HepG2 (cell line): Measurements from ENCODE around the gene ADAMTS17. TPM values are rescaled to one million over a fixed set of nuclear protein-coding genes. Genes with fewer than 3 reads are reported as not detected.

Source experiments
- ATAC-seq: fragments of 200-7000 bp; cut with Tn5 transposase; 3 replicates; pipeline ENCODE4 v1.9.1; 2020; ENCODE audit warnings: mild to moderate bottlenecking, moderate library complexity
- BruUV-seq: library from RNA; stranded (reverse); fragments of 400-500 nt; replicated peaks from 2 replicates; lab custom pipeline; 2021; lab: Mats Ljungman, UMichigan
- CTCF ChIA-PET: fragments of 300-600 bp; formaldehyde crosslinking; extraction: SDS; loops from one replicate; lab custom pipeline; 2021; ENCODE audit warnings: low total read pairs, inconsistent platforms, low intra/inter-chr PET ratio; lab: Yijun Ruan, JAX
- POLR2A ChIA-PET: fragments of 350-600 bp; sonication (Branson Sonifier 250); formaldehyde crosslinking; loops from one replicate; lab custom pipeline; 2020; ENCODE audit warnings: antibody characterized with exemption, inconsistent platforms; lab: Yijun Ruan, JAX
- DNase-seq: peaks from one replicate; pipeline ENCODE4 v3.0.0-alpha.2; 2015; ENCODE audit warnings: low spot score
- FAIRE-seq: peaks from 3 replicates; lab custom pipeline; 2011; peaks lifted over from hg19 to GRCh38; lab: Jason Lieb, UNC
- H2AFZ ChIP-seq: one replicate; pipeline ENCODE4 v1.6.1; 2011; ENCODE audit warnings: low read length, inconsistent platforms
- H3K27ac ChIP-seq: fragments of 300-600 bp; 3 replicates; pipeline ENCODE4 v1.8.0; 2011; ENCODE audit warnings: mixed run types, mild to moderate bottlenecking, mixed read lengths, low read length, inconsistent platforms; ENCODE audit not compliant: insufficient read depth; ENCODE audit errors: extremely low read length
- H3K27me3 ChIP-seq, 2 experiments: fragments of 200-600 bp in 1 of 2; 2 replicates in 1 of 2; 3 replicates in 1 of 2; pipeline versions ENCODE4 v1.6.0 to v1.8.0; 2011; ENCODE audit warnings: low read length in 2 of 2, mild to moderate bottlenecking in 2 of 2, moderate library complexity in 2 of 2, inconsistent platforms in 1 of 2; ENCODE audit not compliant: insufficient read depth in 2 of 2, control insufficient read depth in 1 of 2
- H3K36me3 ChIP-seq, 2 experiments: fragments of 200-600 bp in 1 of 2; replicated peaks in 1 of 2; 2 replicates in 1 of 2; 3 replicates in 1 of 2; pipeline versions ENCODE4 v1.5.1 to v1.8.0; 2011; ENCODE audit warnings: low read length in 2 of 2, inconsistent platforms in 1 of 2; ENCODE audit not compliant: insufficient read depth in 2 of 2, control insufficient read depth in 1 of 2
- H3K4me1 ChIP-seq: 2 replicates; pipeline ENCODE4 v1.5.1; 2012; ENCODE audit warnings: low read length, inconsistent platforms; ENCODE audit not compliant: insufficient read depth
- H3K4me2 ChIP-seq: 2 replicates; pipeline ENCODE4 v1.6.0; 2011; ENCODE audit warnings: low read depth, low read length, inconsistent platforms
- H3K4me3 ChIP-seq, 3 experiments: fragments of 200-600 bp in 1 of 3; sonication (generic), shearing (Covaris generic) in 1 of 3; replicated peaks in 1 of 3; 2 replicates each; pipeline ENCODE4 v1.5.1; 2011 to 2016; ENCODE audit warnings: low read length in 3 of 3, inconsistent platforms in 2 of 3, low read depth in 2 of 3, mild to moderate bottlenecking in 2 of 3, control low read depth in 1 of 3, mixed read lengths in 1 of 3; ENCODE audit not compliant: insufficient read depth in 1 of 3
- H3K79me2 ChIP-seq: one replicate; pipeline ENCODE4 v1.6.1; 2011; ENCODE audit warnings: low read length, inconsistent platforms; ENCODE audit not compliant: insufficient read depth
- H3K9ac ChIP-seq: 2 replicates; pipeline ENCODE4 v1.6.0; 2011; ENCODE audit warnings: mild to moderate bottlenecking, low read depth, low read length, inconsistent platforms; ENCODE audit not compliant: insufficient read depth
- H3K9me3 ChIP-seq: 2 replicates; pipeline ENCODE4 v1.5.1; 2012; ENCODE audit warnings: mild to moderate bottlenecking, low read length
- H4K20me1 ChIP-seq: 2 replicates; pipeline ENCODE4 v1.6.0; 2011; ENCODE audit warnings: inconsistent platforms, mild to moderate bottlenecking, low read length, moderate library complexity; ENCODE audit not compliant: insufficient read depth
- ATM ChIP-seq: fragments of 450-650 bp; IDR thresholded peaks from 2 replicates; pipeline ENCODE4 v1.7.1; 2017; ENCODE audit warnings: mild to moderate bottlenecking, borderline replicate concordance
- ELF1 ChIP-seq: sonication (generic); formaldehyde crosslinking; IDR thresholded peaks from 2 replicates; pipeline ENCODE4 v1.4.0; 2020; ENCODE audit warnings: missing genetic modification reagents
- RAD51 ChIP-seq: fragments of 450-650 bp; IDR thresholded peaks from 2 replicates; pipeline ENCODE4 v1.6.1; 2016; ENCODE audit warnings: borderline replicate concordance
- ZFP90 ChIP-seq: sonication (generic); formaldehyde crosslinking; IDR thresholded peaks from 2 replicates; pipeline ENCODE4 v1.8.0; 2022; ENCODE audit warnings: missing genetic modification reagents, mild to moderate bottlenecking, inconsistent platforms, borderline replicate concordance
- WGBS: methylation state at CpG from one replicate; pipeline ENCODE4 v1.1.6; 2017; ENCODE audit warnings: low lambda C conversion rate; 5-methylcytosine and 5-hydroxymethylcytosine counted together
- in situ Hi-C: cut with HindIII; loops from 2 replicates; pipeline ENCODE4 v1.10.0; 2017; ENCODE audit warnings: low pct_unique_long_range_greater_than_20kb; ENCODE audit not compliant: extremely low pct_ligation_motif_present
- intact Hi-C: fragments of 100-400 bp; cut with micrococcal nuclease; formaldehyde crosslinking; loops from one replicate; pipeline ENCODE4 v1.10.0; 2022; ENCODE audit not compliant: unreplicated experiment
- polyA plus RNA-seq, 8 experiments: library from polyadenylated mRNA; depleted of rRNA in 3 of 8; stranded (reverse) in 7 of 8; unstranded in 1 of 8; fragments of >200 nt; fragmentation: Illumina TruSeq in 4 of 8; extraction: Trizol in 4 of 8; gene quantifications; 2 replicates each; pipeline versions ENCODE4 v1.2.1 to v1.2.3, GENCODE V29; 2011 to 2016; ENCODE audit warnings: low read depth in 4 of 8, missing spikeins in 1 of 8, mixed read lengths in 1 of 8; ENCODE audit not compliant: insufficient read depth in 1 of 8
- total RNA-seq, 5 experiments: library from RNA; depleted of rRNA; stranded (reverse); fragments of >200 nt; fragmentation: Illumina TruSeq; extraction: Trizol; gene quantifications; 2 replicates each; pipeline ENCODE4 v1.2.3, GENCODE V29; 2016; ENCODE audit warnings: low read depth in 1 of 5
- TF ChIP-seq, protein P1 (sequence below): sonication (generic); formaldehyde crosslinking; IDR thresholded peaks from 2 replicates; pipeline ENCODE4 v1.4.0; 2020; ENCODE audit warnings: missing genetic modification reagents
- TF ChIP-seq, protein P2 (sequence below): sonication (generic); formaldehyde crosslinking; IDR thresholded peaks from 2 replicates; pipeline ENCODE4 v1.4.0; 2020; ENCODE audit warnings: mild to moderate bottlenecking, missing genetic modification reagents
- TF ChIP-seq, protein P3 (sequence below): sonication (generic); formaldehyde crosslinking; IDR thresholded peaks from 2 replicates; pipeline ENCODE4 v1.4.0; 2020; ENCODE audit warnings: missing genetic modification reagents, mild to moderate bottlenecking, borderline replicate concordance
- TF ChIP-seq, protein P4 (sequence below): sonication (generic); formaldehyde crosslinking; IDR thresholded peaks from 2 replicates; pipeline ENCODE4 v1.5.0; 2020; ENCODE audit warnings: missing genetic modification reagents
- TF ChIP-seq, protein P5 (sequence below): sonication (generic); formaldehyde crosslinking; IDR thresholded peaks from 2 replicates; pipeline ENCODE4 v1.8.0; 2022; ENCODE audit warnings: mild to moderate bottlenecking, missing genetic modification reagents

Gene ADAMTS17
- total and polyA plus RNA-seq, 2 of the 13 experiments (the other 11 are each of a cell fraction or from before 2014, with no cell fraction given), result 0.02 to 0.04 TPM

DNA sequence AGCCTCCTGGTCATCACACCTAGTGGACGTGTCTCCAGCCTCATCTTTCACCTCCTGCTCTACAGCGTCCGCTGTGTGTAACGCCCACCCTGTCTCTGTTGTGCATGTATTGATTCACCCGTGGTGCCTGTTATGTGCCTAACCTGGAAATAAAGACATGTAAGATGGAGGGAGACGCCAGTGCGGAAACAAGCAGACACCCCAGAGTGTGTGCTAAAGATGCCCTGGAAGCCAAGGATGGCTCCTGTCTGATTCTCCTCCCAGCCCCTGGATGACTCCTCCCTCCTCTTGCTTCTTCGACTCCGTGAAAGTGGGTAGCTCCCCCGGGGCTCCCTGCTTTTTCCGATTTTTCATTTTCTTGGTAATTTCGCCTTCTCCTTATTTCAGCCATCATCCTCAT lies 241.8 kb downstream of the ADAMTS17 start:
- H2AFZ ChIP-seq, result no peak overlapping the region
- in situ Hi-C loops (no loop called here), intact Hi-C loops (loop anchor here (5.0 kb wide), 1 partner anchor 208 kb away; no protein-coding TSS in a partner anchor)
- no peak overlapping the region for H3K4me2 ChIP-seq
- H3K4me3 ChIP-seq, result no peak overlapping the region
- TF ChIP-seq, protein P1, sequence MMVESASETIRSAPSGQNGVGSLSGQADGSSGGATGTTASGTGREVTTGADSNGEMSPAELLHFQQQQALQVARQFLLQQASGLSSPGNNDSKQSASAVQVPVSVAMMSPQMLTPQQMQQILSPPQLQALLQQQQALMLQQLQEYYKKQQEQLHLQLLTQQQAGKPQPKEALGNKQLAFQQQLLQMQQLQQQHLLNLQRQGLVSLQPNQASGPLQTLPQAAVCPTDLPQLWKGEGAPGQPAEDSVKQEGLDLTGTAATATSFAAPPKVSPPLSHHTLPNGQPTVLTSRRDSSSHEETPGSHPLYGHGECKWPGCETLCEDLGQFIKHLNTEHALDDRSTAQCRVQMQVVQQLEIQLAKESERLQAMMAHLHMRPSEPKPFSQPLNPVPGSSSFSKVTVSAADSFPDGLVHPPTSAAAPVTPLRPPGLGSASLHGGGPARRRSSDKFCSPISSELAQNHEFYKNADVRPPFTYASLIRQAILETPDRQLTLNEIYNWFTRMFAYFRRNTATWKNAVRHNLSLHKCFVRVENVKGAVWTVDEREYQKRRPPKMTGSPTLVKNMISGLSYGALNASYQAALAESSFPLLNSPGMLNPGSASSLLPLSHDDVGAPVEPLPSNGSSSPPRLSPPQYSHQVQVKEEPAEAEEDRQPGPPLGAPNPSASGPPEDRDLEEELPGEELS (CRISPR knock-in tag), result no peak
- TF ChIP-seq, protein P2, sequence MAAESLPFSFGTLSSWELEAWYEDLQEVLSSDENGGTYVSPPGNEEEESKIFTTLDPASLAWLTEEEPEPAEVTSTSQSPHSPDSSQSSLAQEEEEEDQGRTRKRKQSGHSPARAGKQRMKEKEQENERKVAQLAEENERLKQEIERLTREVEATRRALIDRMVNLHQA (CRISPR knock-in tag), result no peak
- no peak for TF ChIP-seq ZFP90 (CRISPR knock-in tag)
- no peaks in the 10 kb centered on the region for H3K36me3 ChIP-seq
- FAIRE-seq (no peak), DNase-seq (no peak), ATAC-seq (no peak)
- ChIA-PET CTCF (no interaction called here), POLR2A (no interaction called here)
- WGBS, result 33% methylated on average over 12 of the region's 12 CpGs
- H4K20me1 ChIP-seq, result no peaks in the 10 kb centered on the region
- no peaks in the 10 kb centered on the region for H3K79me2 ChIP-seq
- 0 out of 5 replicates have a peak, but pooled peaks cover 0 to 3% of the 10 kb centered on the region in 2 experiments for H3K27me3 ChIP-seq
- H3K9me3 ChIP-seq, result no peaks in the 10 kb centered on the region
- H3K4me1 ChIP-seq, result no peaks in the 10 kb centered on the region
- H3K27ac ChIP-seq, result no peak overlapping the region
- BruUV-seq, result no TSS peak
- H3K9ac ChIP-seq, result no peak overlapping the region

DNA sequence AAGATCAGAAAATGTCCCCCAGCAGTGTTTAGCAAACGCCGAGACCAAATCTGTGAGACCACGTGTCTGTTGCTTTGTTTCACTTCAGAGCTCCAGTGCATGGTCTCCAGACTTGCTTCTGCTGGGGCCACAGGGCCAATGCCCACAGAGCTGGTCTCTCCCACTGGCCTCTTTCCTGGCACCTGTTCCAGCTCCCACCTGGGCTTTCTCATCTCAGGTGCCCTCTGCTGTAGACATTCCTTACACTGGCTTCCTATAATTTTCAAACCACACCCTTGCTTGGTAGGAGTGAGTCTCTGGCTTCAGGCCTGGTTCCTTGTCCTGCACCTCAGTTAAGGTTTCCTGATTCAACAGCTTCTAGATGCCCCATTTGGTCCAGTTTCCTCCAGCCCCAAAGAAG lies 243.1 kb downstream of the ADAMTS17 start:
- ChIA-PET CTCF (no interaction called here), POLR2A (no interaction called here)
- ATAC-seq, result no peak
- no peaks in the 10 kb centered on the region for H3K79me2 ChIP-seq
- no peak overlapping the region for H3K4me2 ChIP-seq
- 77% methylated on average over 3 of the region's 3 CpGs for WGBS
- no peaks in the 10 kb centered on the region for H4K20me1 ChIP-seq
- intact Hi-C loops, result no loop called here
- H3K9me3 ChIP-seq, result no peaks in the 10 kb centered on the region
- H3K9ac ChIP-seq, result no peak overlapping the region
- no peak for FAIRE-seq
- H3K27me3 ChIP-seq, result 0 out of 5 replicates have a peak, but pooled peaks cover 0 to 3% of the 10 kb centered on the region in 2 experiments
- DNase-seq, result no peak
- H3K4me1 ChIP-seq, result no peaks in the 10 kb centered on the region
- no peak overlapping the region for H3K27ac ChIP-seq
- in situ Hi-C loops, result no loop called here
- no TSS peak for BruUV-seq
- no peak overlapping the region for H2AFZ ChIP-seq
- no peak overlapping the region for H3K4me3 ChIP-seq
- H3K36me3 ChIP-seq, result no peaks in the 10 kb centered on the region
- TF ChIP-seq RAD51, result no peak
- no peak for TF ChIP-seq ELF1 (CRISPR knock-in tag)
- TF ChIP-seq, protein P3, sequence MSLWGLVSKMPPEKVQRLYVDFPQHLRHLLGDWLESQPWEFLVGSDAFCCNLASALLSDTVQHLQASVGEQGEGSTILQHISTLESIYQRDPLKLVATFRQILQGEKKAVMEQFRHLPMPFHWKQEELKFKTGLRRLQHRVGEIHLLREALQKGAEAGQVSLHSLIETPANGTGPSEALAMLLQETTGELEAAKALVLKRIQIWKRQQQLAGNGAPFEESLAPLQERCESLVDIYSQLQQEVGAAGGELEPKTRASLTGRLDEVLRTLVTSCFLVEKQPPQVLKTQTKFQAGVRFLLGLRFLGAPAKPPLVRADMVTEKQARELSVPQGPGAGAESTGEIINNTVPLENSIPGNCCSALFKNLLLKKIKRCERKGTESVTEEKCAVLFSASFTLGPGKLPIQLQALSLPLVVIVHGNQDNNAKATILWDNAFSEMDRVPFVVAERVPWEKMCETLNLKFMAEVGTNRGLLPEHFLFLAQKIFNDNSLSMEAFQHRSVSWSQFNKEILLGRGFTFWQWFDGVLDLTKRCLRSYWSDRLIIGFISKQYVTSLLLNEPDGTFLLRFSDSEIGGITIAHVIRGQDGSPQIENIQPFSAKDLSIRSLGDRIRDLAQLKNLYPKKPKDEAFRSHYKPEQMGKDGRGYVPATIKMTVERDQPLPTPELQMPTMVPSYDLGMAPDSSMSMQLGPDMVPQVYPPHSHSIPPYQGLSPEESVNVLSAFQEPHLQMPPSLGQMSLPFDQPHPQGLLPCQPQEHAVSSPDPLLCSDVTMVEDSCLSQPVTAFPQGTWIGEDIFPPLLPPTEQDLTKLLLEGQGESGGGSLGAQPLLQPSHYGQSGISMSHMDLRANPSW (CRISPR knock-in tag), result no peak
- TF ChIP-seq, protein P4, sequence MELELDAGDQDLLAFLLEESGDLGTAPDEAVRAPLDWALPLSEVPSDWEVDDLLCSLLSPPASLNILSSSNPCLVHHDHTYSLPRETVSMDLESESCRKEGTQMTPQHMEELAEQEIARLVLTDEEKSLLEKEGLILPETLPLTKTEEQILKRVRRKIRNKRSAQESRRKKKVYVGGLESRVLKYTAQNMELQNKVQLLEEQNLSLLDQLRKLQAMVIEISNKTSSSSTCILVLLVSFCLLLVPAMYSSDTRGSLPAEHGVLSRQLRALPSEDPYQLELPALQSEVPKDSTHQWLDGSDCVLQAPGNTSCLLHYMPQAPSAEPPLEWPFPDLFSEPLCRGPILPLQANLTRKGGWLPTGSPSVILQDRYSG (CRISPR knock-in tag), result no peak
- TF ChIP-seq, protein P5, sequence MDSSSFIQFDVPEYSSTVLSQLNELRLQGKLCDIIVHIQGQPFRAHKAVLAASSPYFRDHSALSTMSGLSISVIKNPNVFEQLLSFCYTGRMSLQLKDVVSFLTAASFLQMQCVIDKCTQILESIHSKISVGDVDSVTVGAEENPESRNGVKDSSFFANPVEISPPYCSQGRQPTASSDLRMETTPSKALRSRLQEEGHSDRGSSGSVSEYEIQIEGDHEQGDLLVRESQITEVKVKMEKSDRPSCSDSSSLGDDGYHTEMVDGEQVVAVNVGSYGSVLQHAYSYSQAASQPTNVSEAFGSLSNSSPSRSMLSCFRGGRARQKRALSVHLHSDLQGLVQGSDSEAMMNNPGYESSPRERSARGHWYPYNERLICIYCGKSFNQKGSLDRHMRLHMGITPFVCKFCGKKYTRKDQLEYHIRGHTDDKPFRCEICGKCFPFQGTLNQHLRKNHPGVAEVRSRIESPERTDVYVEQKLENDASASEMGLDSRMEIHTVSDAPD (CRISPR knock-in tag), result no peak
- TF ChIP-seq ATM, result no peak
